Dendritic cell treated with granulocyte-macrophage colony-stimulating factor and Interleukin-4, amounts not matched to agents 40 ng/mL and 50 ng/mL, for 4 days (primary cell): ENCODE results near the gene NPSR1.

Source experiments
- H3K27ac Mint-ChIP-seq: one replicate; pipeline ENCODE4 v1.8.0; 2022; ENCODE audit warnings: mild to moderate bottlenecking, mixed read lengths
- H3K27me3 Mint-ChIP-seq: one replicate; pipeline ENCODE4 v1.8.0; 2022; ENCODE audit warnings: mild to moderate bottlenecking, mixed read lengths
- H3K36me3 Mint-ChIP-seq: one replicate; pipeline ENCODE4 v1.8.0; 2022; ENCODE audit warnings: low read depth, mixed read lengths
- H3K4me1 Mint-ChIP-seq: one replicate; pipeline ENCODE4 v1.8.0; 2022; ENCODE audit warnings: low read depth, mixed read lengths
- H3K4me3 Mint-ChIP-seq: one replicate; pipeline ENCODE4 v1.8.0; 2022; ENCODE audit warnings: mild to moderate bottlenecking, moderate library complexity, mixed read lengths
- H3K9me3 Mint-ChIP-seq: one replicate; pipeline ENCODE4 v1.8.0; 2022; ENCODE audit warnings: mixed read lengths
- intact Hi-C: fragments of 100-400 bp; cut with micrococcal nuclease; formaldehyde crosslinking; loops from one replicate; pipeline ENCODE4 v1.15.0; 2022

NPSR1 gene

DNA sequence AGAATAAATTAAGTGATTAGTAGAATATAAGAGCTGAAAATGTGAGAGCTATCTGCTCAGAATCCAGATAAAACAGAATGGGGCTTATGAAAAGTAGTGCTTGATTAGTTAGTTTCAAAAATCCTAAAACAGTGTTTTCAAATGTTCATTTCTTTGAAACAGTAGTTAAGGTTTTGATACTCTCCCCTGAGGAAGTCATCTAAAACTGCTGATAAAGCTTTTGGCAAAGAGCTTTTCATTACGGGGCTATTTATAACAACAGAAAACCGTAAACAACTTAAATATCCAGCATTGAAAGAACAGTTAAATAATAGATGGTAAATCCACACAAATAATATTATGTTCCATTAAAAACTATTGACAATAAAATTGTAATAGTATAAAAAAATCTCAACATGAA is 77.5 kb downstream of the NPSR1 start:
- Mint-ChIP-seq H3K36me3 (no peaks in the 10 kb centered on the region), H3K9me3 (peaks cover 7% of the 10 kb centered on the region), H3K4me1 (no peaks in the 10 kb centered on the region), H3K27me3 (no peaks in the 10 kb centered on the region), H3K27ac (no peak overlapping the region), H3K4me3 (no peak overlapping the region)
- intact Hi-C loops: no loop called here

DNA sequence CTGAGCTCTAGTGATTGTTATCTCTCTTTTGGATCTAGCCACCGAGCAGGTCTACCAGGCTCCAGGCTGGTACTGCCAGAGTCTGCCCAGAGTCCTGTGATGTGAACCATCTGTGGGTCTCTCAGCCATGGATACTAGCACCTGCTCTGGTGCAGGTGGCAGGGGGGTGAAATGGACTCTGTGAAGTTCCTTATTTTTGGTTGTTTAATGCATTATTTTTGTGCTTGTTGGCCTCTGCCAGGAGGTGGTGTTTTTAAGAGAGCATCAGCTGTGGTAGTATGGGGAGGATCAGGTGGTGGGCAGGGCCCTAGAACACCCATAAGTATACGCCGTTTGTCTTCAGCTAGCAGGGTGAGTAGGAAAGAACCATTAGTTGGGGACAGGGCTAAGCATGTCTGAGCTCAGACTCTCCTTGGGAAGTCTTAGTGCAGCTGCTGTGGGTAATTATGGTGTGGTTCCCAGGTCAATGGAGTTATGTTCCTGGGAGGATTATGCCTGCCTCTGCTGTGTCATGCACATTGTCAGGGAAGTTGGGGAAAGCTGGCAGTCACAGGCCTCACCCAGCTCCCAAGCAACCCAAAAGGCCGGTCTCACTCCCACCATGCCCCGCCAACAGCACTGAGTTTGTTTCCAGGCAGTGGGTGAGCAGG is 81.8 kb downstream of the NPSR1 start:
- intact Hi-C loops: no loop called here

DNA sequence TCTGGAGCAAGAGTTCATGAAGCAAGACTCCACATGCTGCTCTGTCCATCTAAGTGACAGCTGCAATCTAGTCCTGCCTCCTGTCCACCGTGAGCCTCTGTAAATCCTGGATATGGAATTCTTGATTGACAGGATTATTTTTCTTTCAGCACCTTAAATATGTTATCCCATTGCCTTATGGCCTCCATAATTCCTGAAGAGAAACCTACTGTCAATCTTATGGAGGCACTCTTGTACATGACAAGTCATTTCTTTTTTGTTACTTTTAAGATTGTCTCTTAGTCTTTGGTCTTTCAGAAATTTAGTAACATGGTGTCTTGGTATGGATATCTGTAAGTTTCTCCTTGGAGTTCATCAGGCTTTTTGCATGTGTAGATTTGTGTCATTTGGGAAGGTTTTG is 82.8 kb downstream of the NPSR1 start:
- H3K27me3 Mint-ChIP-seq: no peaks in the 10 kb centered on the region
- H3K9me3 Mint-ChIP-seq: peaks cover 43% of the 10 kb centered on the region
- no peak overlapping the region for H3K27ac Mint-ChIP-seq
- intact Hi-C loops: no loop called here
- H3K4me3 Mint-ChIP-seq: no peak overlapping the region
- H3K4me1 Mint-ChIP-seq: no peaks in the 10 kb centered on the region
- no peaks in the 10 kb centered on the region for H3K36me3 Mint-ChIP-seq

More for the DNA sequence above, 81.8 kb downstream of the NPSR1 start:
- Mint-ChIP-seq H3K27ac (no peak overlapping the region), H3K36me3 (no peaks in the 10 kb centered on the region), H3K4me3 (no peak overlapping the region), H3K27me3 (no peaks in the 10 kb centered on the region), H3K4me1 (no peaks in the 10 kb centered on the region), H3K9me3 (peaks cover 36% of the 10 kb centered on the region)

DNA sequence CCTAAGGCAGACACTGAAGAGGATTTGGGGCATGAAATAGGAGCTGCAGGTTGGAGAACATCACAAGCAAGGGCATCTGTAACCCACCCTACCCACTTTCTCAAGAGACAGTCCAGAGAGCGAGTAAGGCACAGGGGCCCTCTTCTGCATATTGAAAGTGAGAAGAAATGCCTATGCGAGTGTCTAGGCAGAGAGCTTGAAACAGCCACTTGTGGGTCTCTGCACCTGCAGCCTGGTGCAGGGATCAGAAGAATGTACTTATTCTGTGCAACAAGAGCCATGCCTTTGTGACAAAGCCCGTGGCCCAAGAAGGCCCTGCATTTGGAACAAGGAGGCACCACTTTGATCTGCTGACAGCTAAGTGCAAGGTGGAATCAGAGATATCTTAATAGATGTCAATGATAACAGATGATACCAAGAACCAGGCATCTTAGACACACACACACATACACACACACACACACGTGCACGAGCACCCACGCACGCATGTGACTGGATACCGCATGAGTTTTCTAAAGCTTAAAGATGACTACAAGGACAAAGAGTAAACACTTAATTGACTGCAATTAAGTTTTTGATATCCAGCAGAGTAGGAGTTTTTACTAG is 89.3 kb downstream of the NPSR1 start:
- no peak overlapping the region for H3K27ac Mint-ChIP-seq
- H3K36me3 Mint-ChIP-seq: no peaks in the 10 kb centered on the region
- intact Hi-C loops: no loop called here
- H3K27me3 Mint-ChIP-seq: no peaks in the 10 kb centered on the region
- no peak overlapping the region for H3K4me3 Mint-ChIP-seq
- peaks cover 33% of the 10 kb centered on the region for H3K9me3 Mint-ChIP-seq
- no peaks in the 10 kb centered on the region for H3K4me1 Mint-ChIP-seq

DNA sequence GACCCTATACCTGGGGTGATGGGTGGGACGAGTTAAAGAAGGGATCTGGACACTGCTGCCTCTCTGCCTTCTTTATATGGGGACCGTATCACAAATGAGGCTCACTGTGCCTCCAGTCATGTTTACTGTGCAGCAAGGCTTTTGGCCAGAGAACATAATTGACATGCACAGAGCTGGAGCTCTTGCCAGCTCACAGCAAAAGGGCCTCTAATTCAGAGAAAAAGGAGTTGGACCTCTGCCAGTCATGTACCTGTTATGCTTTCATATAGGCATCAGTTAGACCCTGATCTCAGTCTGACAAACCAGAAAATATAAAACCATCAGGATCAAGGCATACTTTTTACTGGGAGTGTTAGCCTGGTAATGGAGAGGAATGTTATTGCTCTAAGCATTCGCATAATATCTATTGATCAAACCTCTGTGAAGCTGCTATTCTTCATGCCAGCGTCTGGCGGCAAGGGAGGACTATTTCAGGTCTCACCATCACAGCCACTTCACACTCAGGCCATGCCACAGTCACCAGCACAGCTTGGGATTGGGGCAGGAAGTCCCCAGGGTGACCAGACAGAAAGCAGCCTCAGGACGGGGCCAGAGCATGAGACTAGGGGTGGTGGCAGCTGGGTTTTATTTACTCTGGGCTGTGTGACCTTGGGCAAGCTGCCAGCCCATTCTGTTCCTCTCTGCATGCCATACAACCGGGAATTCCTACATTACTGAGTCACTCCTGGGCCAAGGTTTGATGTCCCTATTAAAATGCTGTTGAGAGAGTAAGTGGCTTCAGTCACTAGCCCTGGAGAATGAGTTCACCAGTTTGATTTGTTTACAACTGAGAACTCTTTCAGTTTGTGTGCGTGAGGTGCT is 90.1 kb downstream of the NPSR1 start:
- peaks cover 32% of the 10 kb centered on the region for H3K9me3 Mint-ChIP-seq

DNA sequence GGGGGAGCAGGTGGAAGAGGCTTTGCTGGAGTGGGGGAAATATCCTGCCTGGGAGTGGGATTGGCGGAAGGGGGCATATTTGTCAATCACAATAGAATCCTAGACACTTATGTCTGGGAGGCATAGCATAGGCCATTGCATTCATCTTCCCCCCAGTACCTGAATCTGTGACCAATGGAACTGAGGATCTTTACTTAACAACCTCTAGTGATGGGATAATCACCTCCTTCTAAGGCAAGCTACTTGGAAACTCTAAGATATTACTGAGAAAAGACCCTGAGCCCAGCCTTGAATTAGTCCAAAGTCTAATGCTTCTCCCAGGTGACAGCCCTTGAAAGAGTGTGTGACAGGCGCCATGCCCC is 90.7 kb downstream of the NPSR1 start:
- no peaks in the 10 kb centered on the region for H3K4me1 Mint-ChIP-seq
- H3K27ac Mint-ChIP-seq: no peak overlapping the region
- H3K36me3 Mint-ChIP-seq: no peaks in the 10 kb centered on the region
- intact Hi-C loops: no loop called here
- H3K4me3 Mint-ChIP-seq: no peak overlapping the region
- peaks cover 29% of the 10 kb centered on the region for H3K9me3 Mint-ChIP-seq
- H3K27me3 Mint-ChIP-seq: no peaks in the 10 kb centered on the region

More for the DNA sequence above, 90.1 kb downstream of the NPSR1 start:
- Mint-ChIP-seq H3K36me3 (no peaks in the 10 kb centered on the region), H3K4me3 (no peak overlapping the region), H3K27ac (no peak overlapping the region), H3K27me3 (no peaks in the 10 kb centered on the region), H3K4me1 (no peaks in the 10 kb centered on the region)
- intact Hi-C loops: no loop called here

GRCh38 chr7:34749446-34749845 is 91.4 kb downstream of the NPSR1 start:
- Mint-ChIP-seq H3K9me3 (peaks cover 26% of the 10 kb centered on the region), H3K4me3 (no peak overlapping the region), H3K36me3 (no peaks in the 10 kb centered on the region), H3K4me1 (no peaks in the 10 kb centered on the region), H3K27me3 (no peaks in the 10 kb centered on the region), H3K27ac (no peak overlapping the region)
- intact Hi-C loops: no loop called here

DNA sequence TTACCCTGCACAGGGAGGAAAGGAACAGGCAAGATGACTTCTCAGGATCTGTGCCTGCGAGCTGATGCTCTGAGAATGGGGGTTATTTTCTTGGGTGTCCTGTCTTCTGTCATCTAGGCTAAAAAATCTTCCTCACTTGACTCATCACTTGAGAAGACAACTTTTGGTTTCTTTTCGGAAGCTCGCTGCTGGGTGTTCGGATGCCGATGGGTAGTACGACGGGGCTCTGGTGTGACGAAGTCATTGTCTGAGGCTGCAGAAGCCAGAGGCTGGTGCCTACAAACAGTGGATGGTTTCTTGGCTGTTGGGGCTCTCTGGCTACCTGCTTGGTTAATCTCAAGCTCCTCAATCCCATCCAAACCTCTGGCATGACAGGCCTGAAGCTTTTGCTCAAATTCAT is 92.2 kb downstream of the NPSR1 start:
- peaks cover 18% of the 10 kb centered on the region for H3K9me3 Mint-ChIP-seq
- H3K4me1 Mint-ChIP-seq: no peaks in the 10 kb centered on the region

DNA sequence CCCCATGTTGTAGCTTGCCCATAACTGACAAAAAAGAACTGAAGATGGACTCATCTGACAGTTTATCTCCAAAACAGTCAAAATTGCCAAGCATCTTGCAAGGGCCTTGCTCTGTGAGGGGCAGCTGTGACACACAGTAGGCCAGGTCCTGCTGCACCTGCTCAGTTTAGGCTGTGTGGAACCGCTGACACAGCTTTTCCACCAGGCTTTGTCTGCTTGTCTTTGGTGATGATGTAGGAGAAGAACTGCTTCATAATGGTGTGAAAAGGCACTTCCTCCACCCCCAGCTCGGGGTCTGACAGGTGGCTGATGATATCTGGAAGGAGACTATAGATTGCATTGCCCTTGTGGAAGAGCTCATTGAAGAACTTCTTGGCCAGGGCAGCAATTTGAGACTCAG is 92.6 kb downstream of the NPSR1 start:
- Mint-ChIP-seq H3K9me3 (peaks cover 15% of the 10 kb centered on the region), H3K27me3 (no peaks in the 10 kb centered on the region), H3K27ac (no peak overlapping the region), H3K4me3 (no peak overlapping the region), H3K36me3 (no peaks in the 10 kb centered on the region), H3K4me1 (no peaks in the 10 kb centered on the region)
- intact Hi-C loops: no loop called here

More for the DNA sequence above, 92.2 kb downstream of the NPSR1 start:
- no peaks in the 10 kb centered on the region for H3K36me3 Mint-ChIP-seq
- H3K4me3 Mint-ChIP-seq: no peak overlapping the region
- H3K27me3 Mint-ChIP-seq: no peaks in the 10 kb centered on the region
- intact Hi-C loops: no loop called here
- H3K27ac Mint-ChIP-seq: no peak overlapping the region

DNA sequence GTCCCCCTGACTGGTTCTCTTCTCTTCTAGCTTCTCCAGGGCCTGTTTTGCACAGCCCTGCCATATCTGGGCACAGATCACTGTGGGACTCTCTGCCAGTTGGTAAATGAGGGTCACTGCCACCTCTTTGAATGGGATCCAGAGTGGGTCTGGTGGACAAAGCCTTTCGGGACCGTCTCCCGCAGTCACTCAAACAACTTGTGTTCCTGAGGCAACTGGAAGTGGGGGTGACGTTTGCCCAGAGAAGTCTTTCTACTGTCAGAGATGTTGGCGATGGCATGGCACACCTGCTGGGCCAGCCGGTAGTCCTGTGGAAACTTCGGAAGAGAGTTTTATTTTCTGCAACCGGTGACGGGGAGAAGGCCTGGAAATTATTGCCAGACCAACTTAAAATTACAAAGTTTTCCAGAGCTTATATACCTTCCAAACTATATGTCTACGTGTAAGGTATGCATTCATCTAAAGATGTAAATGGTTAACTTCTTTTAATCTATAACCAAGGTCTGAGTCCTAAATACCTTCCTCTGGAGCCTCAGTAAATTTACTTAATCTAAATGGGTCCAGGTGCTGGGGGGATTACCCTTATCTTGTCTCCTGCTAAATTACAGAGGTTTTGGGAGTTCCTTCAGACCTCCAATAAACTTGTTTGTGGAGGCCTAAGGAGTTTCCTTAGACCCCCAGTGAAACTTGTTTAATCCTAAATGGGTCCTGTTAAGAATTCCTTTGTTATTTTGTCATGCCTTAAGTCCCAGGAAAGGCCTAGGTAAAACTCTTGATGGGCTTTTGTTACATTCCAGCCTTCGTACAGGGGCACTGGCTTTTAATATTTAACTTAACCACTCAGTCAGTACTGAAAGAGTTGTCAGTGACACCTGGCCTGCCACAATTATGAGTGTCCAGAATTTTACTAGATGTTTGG is 94.0 kb downstream of the NPSR1 start:
- intact Hi-C loops: no loop called here
- Mint-ChIP-seq H3K9me3 (peaks cover 15% of the 10 kb centered on the region), H3K4me1 (no peaks in the 10 kb centered on the region), H3K27ac (no peak overlapping the region), H3K36me3 (no peaks in the 10 kb centered on the region), H3K27me3 (no peaks in the 10 kb centered on the region), H3K4me3 (no peak overlapping the region)

DNA sequence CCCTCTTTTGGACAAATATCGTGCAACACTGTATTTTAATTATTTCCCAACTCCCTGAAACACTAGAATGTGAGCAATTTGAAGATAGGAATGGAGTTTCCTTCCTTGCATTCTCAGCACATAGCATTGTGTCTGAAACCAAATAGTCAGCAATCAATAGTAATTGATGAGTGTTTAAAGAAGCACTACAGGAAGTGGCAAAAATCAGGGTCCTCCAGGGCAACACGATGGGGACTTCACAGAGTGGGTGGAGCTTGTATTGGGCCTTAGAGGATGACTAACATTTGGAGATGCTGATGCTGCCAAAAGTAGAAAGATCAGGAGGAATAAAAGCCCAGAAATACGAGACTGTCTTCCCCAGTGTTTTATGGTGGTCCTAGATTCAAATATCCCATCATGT is 94.9 kb downstream of the NPSR1 start:
- H3K27me3 Mint-ChIP-seq: no peaks in the 10 kb centered on the region
- H3K9me3 Mint-ChIP-seq: peaks cover 15% of the 10 kb centered on the region
- intact Hi-C loops: no loop called here
- H3K27ac Mint-ChIP-seq: no peak overlapping the region
- H3K36me3 Mint-ChIP-seq: no peaks in the 10 kb centered on the region
- H3K4me3 Mint-ChIP-seq: no peak overlapping the region
- no peaks in the 10 kb centered on the region for H3K4me1 Mint-ChIP-seq

GRCh38 chr7:34755008-34755407 is 97.0 kb downstream of the NPSR1 start:
- Mint-ChIP-seq H3K4me1 (no peaks in the 10 kb centered on the region), H3K4me3 (no peak overlapping the region), H3K9me3 (peaks cover 10% of the 10 kb centered on the region), H3K36me3 (no peaks in the 10 kb centered on the region), H3K27me3 (no peaks in the 10 kb centered on the region), H3K27ac (no peak overlapping the region)
- intact Hi-C loops: no loop called here

GRCh38 chr7:34756025-34756437 is 98.0 kb downstream of the NPSR1 start:
- Mint-ChIP-seq H3K27ac (no peak overlapping the region), H3K36me3 (no peaks in the 10 kb centered on the region), H3K4me3 (no peak overlapping the region), H3K27me3 (no peaks in the 10 kb centered on the region), H3K9me3 (peaks cover 10% of the 10 kb centered on the region), H3K4me1 (no peaks in the 10 kb centered on the region)
- intact Hi-C loops: no loop called here
